Activated naive CD8-positive, alpha-beta T cell treated with anti-CD3 and anti-CD28 coated beads, Interleukin-2, amount 10 ng/mL, durations not matched to agents 7 days and 5 days (primary cell): ENCODE data around the gene CACNA1F. TPM values are rescaled to one million over a fixed set of nuclear protein-coding genes. Genes with fewer than 3 reads are reported as not detected.

ENCODE experiments used
- ATAC-seq: fragments of 150-1000 bp; cut with Tn5 transposase; one replicate; pipeline ENCODE4 v1.10.0; 2021; ENCODE audit warnings: low read depth, moderate library complexity
- POLR2A ChIA-PET: fragments of 350-600 bp; sonication (Branson Sonifier 250); formaldehyde crosslinking; loops from one replicate; lab custom pipeline; 2021; ENCODE audit warnings: antibody characterized with exemption; lab: Charles Lee
- DNase-seq: peaks from one replicate; pipeline ENCODE4 v3.0.0; 2021
- H3K27ac Mint-ChIP-seq: one replicate; pipeline ENCODE4 v1.8.0; 2022; ENCODE audit warnings: mild to moderate bottlenecking, mixed read lengths
- H3K27me3 Mint-ChIP-seq: one replicate; pipeline ENCODE4 v1.8.0; 2022; ENCODE audit warnings: mild to moderate bottlenecking, moderate library complexity, mixed read lengths
- H3K36me3 Mint-ChIP-seq: one replicate; pipeline ENCODE4 v1.8.0; 2021; ENCODE audit warnings: mild to moderate bottlenecking, mixed read lengths
- H3K4me1 Mint-ChIP-seq: one replicate; pipeline ENCODE4 v1.8.0; 2021; ENCODE audit warnings: mixed read lengths
- H3K4me3 Mint-ChIP-seq: one replicate; pipeline ENCODE4 v1.8.0; 2022; ENCODE audit warnings: mild to moderate bottlenecking, moderate library complexity, mixed read lengths
- H3K9me3 Mint-ChIP-seq: one replicate; pipeline ENCODE4 v1.8.0; 2021; ENCODE audit warnings: mixed read lengths
- total RNA-seq, 2 experiments: library from RNA; stranded (reverse); gene quantifications; one replicate each; pipeline ENCODE4 v1.2.3, GENCODE V29; 2021

Gene CACNA1F
- total RNA-seq, 2 experiments from 2014 or later: 1.7 to 2.2 TPM

DNA sequence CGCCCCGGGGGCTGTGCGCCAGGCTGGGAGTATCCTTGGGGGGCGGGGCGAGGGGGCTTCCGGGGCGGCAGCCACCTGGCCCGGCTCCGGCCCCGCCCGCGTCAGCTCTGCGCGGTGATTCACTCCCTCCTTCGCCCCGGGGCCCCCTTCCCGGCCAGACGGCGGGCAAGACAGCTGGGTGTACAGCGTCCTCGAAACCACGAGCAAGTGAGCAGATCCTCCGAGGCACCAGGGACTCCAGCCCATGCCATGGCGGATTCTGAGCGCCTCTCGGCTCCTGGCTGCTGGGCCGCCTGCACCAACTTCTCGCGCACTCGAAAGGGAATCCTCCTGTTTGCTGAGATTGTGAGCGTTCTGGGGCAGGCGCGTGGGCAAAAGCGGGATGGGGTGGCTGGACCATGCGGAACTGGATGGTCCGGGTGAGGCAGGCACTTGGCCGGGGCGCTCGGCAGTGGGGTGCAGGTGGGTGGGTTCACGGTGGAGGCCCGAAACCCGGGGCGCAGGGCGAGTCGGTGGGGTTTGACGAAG, 61.3 kb downstream of the CACNA1F start, which contains the start of gene PLP2:
Gene PLP2, plus strand, starts transcription at position 147 of the 528 bp plus-strand sequence. Its CDS starts 103 bp downstream, at position 250.
- DNase-seq (peak; percentile 57), ATAC-seq (peak; percentile 16)
- POLR2A ChIA-PET: interaction anchor here (0.7 to 2.1 kb wide), 6 partner anchors 8 to 274 kb away, joined by 3 to 7 read pairs (median 3); partner anchors contain the start of genes PQBP1, PRICKLE3 and TIMM17B
- Mint-ChIP-seq H3K27me3 (no peaks in the 10 kb centered on the region), H3K4me3 (peak within 1 kb of the TSS; percentile 84), H3K4me1 (peaks cover 21% of the 10 kb centered on the region), H3K27ac (peak within 1 kb of the TSS; percentile 83), H3K9me3 (no peaks in the 10 kb centered on the region), H3K36me3 (peaks cover 12% of the 10 kb centered on the region)

DNA sequence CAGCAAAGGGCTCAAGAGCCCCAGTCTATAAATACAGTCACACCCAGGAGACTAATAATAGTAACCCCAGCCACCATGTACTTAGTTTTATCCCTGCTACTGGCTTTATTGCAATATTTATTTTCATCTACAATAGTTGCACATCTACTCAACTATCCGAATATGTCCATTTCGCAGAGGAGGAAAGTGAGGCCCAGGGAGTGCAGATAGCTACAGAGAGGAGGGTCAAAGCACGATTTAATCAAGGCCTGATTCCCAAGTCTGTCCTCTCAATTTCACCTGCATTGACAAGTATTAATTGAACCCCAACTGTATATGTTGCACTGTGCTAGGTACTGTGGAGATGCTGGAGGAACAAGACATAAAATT, 65.4 kb downstream of the CACNA1F start:
- H3K4me1 Mint-ChIP-seq: peaks cover 32% of the 10 kb centered on the region
- POLR2A ChIA-PET: interaction anchor here (0.7 to 2.2 kb wide), 5 partner anchors 12 to 105 kb away, joined by 3 to 15 read pairs (median 6); no protein-coding TSS in a partner anchor
- H3K36me3 Mint-ChIP-seq: no peaks in the 10 kb centered on the region
- ATAC-seq: no peak
- no peaks in the 10 kb centered on the region for H3K27me3 Mint-ChIP-seq
- no peak for DNase-seq
- H3K9me3 Mint-ChIP-seq: no peaks in the 10 kb centered on the region
- peak overlapping the region; percentile 96 for H3K27ac Mint-ChIP-seq
- peak overlapping the region; percentile 89 for H3K4me3 Mint-ChIP-seq

DNA sequence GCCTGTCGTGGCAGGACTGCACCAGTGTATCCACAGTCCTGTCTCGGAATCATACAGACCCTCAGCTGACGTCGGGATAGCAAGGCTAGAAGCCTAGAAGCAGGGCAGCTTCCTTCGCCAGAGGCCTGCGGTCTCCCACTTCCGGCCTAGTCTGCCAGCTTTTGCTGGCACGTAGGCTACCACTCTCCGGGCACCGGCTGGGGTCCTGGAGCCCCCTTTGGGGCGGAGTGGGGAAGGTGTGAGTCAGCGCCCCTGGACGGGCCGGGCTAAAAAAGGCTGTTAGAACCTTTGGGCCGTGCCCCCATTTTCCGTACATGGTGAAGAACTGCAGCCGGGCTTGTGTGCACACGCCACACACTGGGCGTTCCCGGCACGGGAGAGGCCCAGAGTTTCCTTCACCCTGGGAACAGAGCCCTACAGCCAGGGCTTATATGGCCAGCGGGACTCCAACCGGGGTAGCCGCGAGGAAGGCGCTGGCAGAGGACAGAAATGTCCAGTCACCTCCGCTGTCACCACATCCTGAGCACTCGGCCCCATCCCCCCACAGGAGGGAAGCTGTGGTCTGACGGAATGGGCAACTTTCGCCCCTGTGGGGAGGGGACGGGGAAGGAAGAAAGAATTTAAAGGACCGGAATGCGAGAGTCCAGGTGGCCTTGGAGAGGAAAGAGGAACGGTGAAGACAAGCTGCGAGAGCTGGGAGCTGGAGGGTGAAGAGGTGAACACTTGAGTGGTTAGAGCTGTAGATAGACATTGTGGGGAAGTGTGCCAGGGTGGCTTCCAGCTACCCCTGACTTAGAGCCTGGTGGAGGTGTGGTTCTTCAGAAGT, 66.0 kb downstream of the CACNA1F start:
- H3K27me3 Mint-ChIP-seq: no peaks in the 10 kb centered on the region
- DNase-seq (peak; percentile 74), ATAC-seq (peak; percentile 20)
- peak overlapping the region; percentile 89 for H3K4me3 Mint-ChIP-seq
- peaks cover 30% of the 10 kb centered on the region for H3K4me1 Mint-ChIP-seq
- peak overlapping the region; percentile 96 for H3K27ac Mint-ChIP-seq
- no peaks in the 10 kb centered on the region for H3K9me3 Mint-ChIP-seq
- H3K36me3 Mint-ChIP-seq: no peaks in the 10 kb centered on the region
- POLR2A ChIA-PET: interaction anchor here (0.7 to 2.2 kb wide), 10 partner anchors 11 to 143 kb away, joined by 3 to 15 read pairs (median 4); partner anchors contain the start of gene WDR45

GRCh38 chrX:49165901-49166881, 66.9 kb downstream of the CACNA1F start:
- H3K36me3 Mint-ChIP-seq: no peaks in the 10 kb centered on the region
- POLR2A ChIA-PET: interaction anchor here (0.9 to 2.2 kb wide), 9 partner anchors 10 to 143 kb away, joined by 3 to 15 read pairs (median 6); partner anchors contain the start of gene WDR45

DNA sequence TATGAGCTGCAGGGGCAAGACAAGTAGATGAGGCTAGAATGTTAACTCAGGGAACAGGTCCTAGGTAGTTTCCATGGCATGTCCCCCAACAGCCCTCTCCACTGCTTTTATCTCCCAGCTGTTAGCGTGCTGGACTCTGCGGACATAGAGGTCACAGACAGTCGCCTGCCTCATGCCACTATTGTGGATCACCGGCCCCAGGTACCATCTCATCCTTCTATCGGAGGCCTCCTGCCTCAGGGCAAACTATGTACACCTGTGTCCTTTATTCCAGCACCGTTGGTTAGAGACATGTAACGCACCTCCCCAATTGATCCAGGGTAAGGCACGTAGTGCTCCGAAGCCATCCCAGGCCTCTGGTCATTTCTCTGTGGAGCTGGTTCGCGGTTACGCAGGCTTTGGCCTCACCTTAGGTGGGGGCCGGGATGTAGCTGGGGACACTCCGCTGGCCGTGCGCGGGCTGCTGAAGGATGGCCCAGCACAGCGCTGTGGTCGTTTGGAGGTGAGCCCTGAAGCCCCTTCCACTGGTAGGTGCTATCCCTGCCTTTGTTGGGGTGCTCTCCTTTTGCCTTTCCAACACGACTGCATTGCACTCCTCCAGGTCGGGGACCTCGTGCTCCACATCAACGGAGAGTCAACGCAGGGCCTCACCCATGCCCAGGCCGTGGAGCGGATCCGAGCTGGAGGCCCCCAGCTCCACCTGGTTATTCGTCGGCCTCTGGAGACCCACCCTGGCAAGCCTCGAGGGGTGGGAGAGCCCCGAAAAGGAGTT, 68.4 kb downstream of the CACNA1F start:
- ATAC-seq: no peak
- H3K36me3 Mint-ChIP-seq: no peaks in the 10 kb centered on the region
- peak overlapping the region; percentile 88 for H3K4me3 Mint-ChIP-seq
- no peak for DNase-seq
- POLR2A ChIA-PET: interaction anchor here (1.7 kb wide), 1 partner anchor 7 kb away, joined by 7 read pairs; the partner anchor contains the start of gene PLP2
- no peaks in the 10 kb centered on the region for H3K27me3 Mint-ChIP-seq
- H3K9me3 Mint-ChIP-seq: no peaks in the 10 kb centered on the region
- H3K27ac Mint-ChIP-seq: peak overlapping the region; percentile 97
- peaks cover 31% of the 10 kb centered on the region for H3K4me1 Mint-ChIP-seq

More at GRCh38 chrX:49165901-49166881, 66.9 kb downstream of the CACNA1F start:
- DNase-seq (peak; percentile 74), ATAC-seq (peak; percentile 60)
- Mint-ChIP-seq H3K4me1 (peaks cover 30% of the 10 kb centered on the region), H3K9me3 (no peaks in the 10 kb centered on the region), H3K27me3 (no peaks in the 10 kb centered on the region), H3K4me3 (peak overlapping the region; percentile 89), H3K27ac (peak overlapping the region; percentile 96)

DNA sequence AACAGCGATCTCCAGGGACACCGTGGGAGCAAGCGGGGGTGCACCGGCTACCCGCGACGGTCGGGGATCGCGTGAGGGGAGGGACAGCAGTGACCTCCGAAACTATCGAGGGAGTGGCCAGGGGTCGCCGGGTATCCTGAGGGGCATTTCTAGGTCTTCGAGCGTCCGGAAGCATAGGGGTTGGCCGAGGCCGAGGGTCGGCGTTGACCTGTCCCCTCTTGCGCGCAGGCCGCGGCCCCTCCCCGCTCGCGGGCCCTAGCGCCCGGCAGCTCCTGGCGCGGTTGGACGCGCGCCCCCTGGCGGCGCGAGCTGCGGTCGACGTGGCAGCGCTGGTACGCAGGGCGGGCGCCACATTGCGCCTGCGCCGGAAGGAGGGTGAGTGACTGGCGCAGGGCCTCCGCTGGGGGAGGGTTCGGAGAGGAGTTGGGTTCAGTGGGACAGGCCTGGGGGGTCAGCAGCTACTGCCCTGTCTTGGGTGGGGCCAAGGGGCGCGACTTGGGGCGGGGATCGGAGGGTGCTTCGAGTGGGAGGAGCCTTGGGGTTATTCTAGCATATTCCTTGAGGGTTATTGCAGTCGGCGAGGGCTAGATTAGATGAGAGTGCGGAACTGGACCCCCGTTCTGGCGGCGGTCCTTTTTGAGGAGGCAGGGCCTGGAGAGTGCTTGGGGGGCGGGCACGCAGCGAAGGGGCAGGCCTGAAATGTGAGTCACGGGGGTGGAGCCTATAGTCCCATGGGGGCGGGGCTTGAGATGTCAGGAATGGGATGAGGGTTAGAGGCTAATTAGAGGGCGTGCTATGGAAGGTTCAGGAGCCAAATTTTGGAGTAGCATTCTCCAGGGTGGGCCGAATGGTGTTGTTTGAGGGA, 69.4 kb downstream of the CACNA1F start:
- POLR2A ChIA-PET: interaction anchor here (0.6 to 1.7 kb wide), 2 partner anchors 8 to 18 kb away, joined by 3 to 7 read pairs; partner anchors contain the start of gene PLP2
- H3K27ac Mint-ChIP-seq: peak overlapping the region; percentile 97

DNA sequence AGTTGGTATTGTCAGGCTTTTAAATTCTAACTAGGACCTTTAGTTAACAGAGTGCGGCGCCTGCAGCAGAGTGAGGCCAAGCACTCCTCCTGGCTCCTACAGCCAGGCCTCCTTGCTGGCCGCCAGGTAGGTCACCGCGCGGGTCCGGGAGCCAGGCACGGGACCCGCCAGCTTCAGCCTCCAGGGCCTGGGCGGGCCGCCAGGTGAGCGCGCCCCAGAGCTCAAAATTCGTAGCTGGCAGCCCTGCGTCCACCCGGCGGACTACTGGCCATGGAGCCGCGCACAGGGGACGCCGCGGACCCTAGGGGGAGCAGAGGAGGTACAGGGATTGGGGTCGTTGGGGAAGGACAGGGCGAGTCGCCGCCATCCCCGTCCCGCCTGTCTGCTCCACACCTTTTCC, 70.5 kb downstream of the CACNA1F start, which contains the start of gene MAGIX:
Gene MAGIX, plus strand, starts transcription at position 139 of the 400 bp plus-strand sequence. Its CDS starts 132 bp downstream, at position 271.
- Mint-ChIP-seq H3K27ac (peak within 1 kb of the TSS; percentile 70), H3K4me3 (peak within 1 kb of the TSS; percentile 88)

More for the DNA sequence above, 69.4 kb downstream of the CACNA1F start:
- ATAC-seq: peak; percentile 61
- Mint-ChIP-seq H3K4me1 (peaks cover 28% of the 10 kb centered on the region), H3K36me3 (no peaks in the 10 kb centered on the region), H3K27me3 (no peaks in the 10 kb centered on the region), H3K9me3 (no peaks in the 10 kb centered on the region), H3K4me3 (peak overlapping the region; percentile 88)
- DNase-seq: peak; percentile 88

DNA sequence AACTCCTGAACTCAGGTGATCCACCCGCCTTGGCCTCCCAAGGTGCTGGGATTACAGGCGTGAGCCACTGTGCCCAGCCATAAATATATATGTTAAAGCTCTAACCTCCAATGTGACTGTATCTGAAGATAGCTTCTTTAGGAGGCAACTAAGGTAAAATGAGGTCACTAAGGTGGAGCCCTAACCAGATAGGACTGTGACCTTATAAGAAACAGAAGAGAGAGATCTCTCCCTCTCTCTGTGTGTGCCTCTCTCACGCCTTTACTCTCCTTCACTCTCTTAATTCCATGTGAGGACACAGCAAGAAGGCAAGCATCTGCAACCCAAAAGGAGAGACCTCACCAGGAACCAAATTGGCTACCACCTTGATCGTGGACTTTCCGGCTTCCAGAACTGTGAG, 71.5 kb downstream of the CACNA1F start:
- DNase-seq (no peak), ATAC-seq (no peak)
- H3K4me3 Mint-ChIP-seq: no peak overlapping the region
- no peaks in the 10 kb centered on the region for H3K9me3 Mint-ChIP-seq
- H3K4me1 Mint-ChIP-seq: peaks cover 19% of the 10 kb centered on the region
- POLR2A ChIA-PET: interaction anchor here (1.2 kb wide), 1 partner anchor 11 kb away, joined by 3 read pairs; no protein-coding TSS in a partner anchor
- no peak overlapping the region for H3K27ac Mint-ChIP-seq
- no peaks in the 10 kb centered on the region for H3K36me3 Mint-ChIP-seq
- H3K27me3 Mint-ChIP-seq: no peaks in the 10 kb centered on the region

More for the DNA sequence above, 70.5 kb downstream of the CACNA1F start, which contains the start of gene MAGIX:
- H3K27me3 Mint-ChIP-seq: no peaks in the 10 kb centered on the region
- ATAC-seq (no peak), DNase-seq (no peak)
- no peaks in the 10 kb centered on the region for H3K9me3 Mint-ChIP-seq
- POLR2A ChIA-PET: no interaction called here
- peaks cover 24% of the 10 kb centered on the region for H3K4me1 Mint-ChIP-seq
- H3K36me3 Mint-ChIP-seq: no peaks in the 10 kb centered on the region

DNA sequence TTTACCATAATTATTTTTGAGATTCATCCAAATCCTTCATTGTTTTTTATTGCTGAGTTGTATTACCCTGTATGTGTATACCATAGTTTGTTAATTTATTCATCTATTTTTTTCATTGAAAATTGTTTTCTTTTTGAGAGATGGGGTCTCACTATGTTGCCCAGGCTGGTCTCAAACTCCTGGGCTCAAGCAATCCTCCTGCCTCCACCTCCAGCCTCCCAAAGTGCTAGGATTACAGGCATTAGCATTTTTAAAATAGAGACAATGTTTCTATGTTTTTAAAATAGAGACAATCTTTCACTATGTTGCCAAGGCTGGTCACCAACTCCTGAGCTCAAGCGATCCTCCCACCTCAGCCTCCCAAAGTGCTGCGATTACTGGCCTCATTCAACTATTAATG, 72.2 kb downstream of the CACNA1F start:
- no peaks in the 10 kb centered on the region for H3K9me3 Mint-ChIP-seq
- H3K27ac Mint-ChIP-seq: no peak overlapping the region
- POLR2A ChIA-PET: interaction anchor here (1.2 kb wide), 1 partner anchor 12 kb away, joined by 3 read pairs; no protein-coding TSS in a partner anchor
- DNase-seq (no peak), ATAC-seq (no peak)
- no peaks in the 10 kb centered on the region for H3K36me3 Mint-ChIP-seq
- H3K27me3 Mint-ChIP-seq: no peaks in the 10 kb centered on the region
- no peak overlapping the region for H3K4me3 Mint-ChIP-seq
- peaks cover 20% of the 10 kb centered on the region for H3K4me1 Mint-ChIP-seq

DNA sequence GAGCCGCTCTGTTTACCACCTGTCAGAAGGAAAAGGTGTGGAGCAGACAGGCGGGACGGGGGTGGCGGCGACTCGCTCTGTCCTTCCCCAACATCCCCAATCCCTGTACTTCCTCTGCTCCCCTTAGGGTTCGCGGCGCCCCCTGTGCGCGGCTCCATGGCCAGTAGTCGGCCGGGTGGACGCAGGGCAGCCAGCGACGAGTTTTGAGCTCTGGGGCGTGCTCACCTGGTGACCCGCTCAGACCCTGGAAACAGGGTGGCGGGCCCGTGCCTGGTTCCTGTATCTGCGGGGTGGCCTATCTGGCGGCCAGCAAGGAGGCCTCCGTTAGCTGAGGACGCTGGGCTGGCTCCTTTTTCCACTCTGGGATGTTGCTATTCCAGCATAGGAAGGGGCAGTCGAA, 75.9 kb downstream of the CACNA1F start:
- no peaks in the 10 kb centered on the region for H3K27me3 Mint-ChIP-seq
- ATAC-seq (no peak), DNase-seq (no peak)
- H3K27ac Mint-ChIP-seq: no peak overlapping the region
- peaks cover 17% of the 10 kb centered on the region for H3K4me1 Mint-ChIP-seq
- POLR2A ChIA-PET: no interaction called here
- no peak overlapping the region for H3K4me3 Mint-ChIP-seq
- H3K9me3 Mint-ChIP-seq: no peaks in the 10 kb centered on the region
- no peaks in the 10 kb centered on the region for H3K36me3 Mint-ChIP-seq
